ENCODE measurements around the gene GRID1.

- TF ChIP-seq EZH2 (IDR thresholded peaks at IDR 0.05; ENCODE audit: low read depth) (no peak), CTCF (conservative IDR thresholded peaks at IDR 0.05) (no peak)
These were observed 725.1 kb downstream of the GRID1 start for GRCh38 chr10:85641479-85642009.
